Hepatocyte (in vitro differentiated cells): Measurements from ENCODE around the gene ALK. TPM values are rescaled to one million over a fixed set of nuclear protein-coding genes. Genes with fewer than 3 reads are reported as not detected.

ENCODE experiments used
- DNase-seq: peaks from one replicate; pipeline ENCODE4 v3.0.0-alpha.2; 2016; ENCODE audit warnings: low spot score
- H2AFZ ChIP-seq: fragments of 200-600 bp; sonication (generic); 2 replicates; pipeline ENCODE4 v1.6.0; 2016; ENCODE audit warnings: antibody characterized with exemption, mild to moderate bottlenecking
- H3K27ac ChIP-seq: fragments of 200-600 bp; sonication (generic); 2 replicates; pipeline ENCODE4 v1.5.1; 2016; ENCODE audit warnings: mild to moderate bottlenecking
- H3K27me3 ChIP-seq: fragments of 200-600 bp; sonication (generic); 2 replicates; pipeline ENCODE4 v1.6.1; 2016
- H3K36me3 ChIP-seq: fragments of 200-600 bp; sonication (generic); replicated peaks from 2 replicates; pipeline ENCODE4 v1.5.1; 2016; ENCODE audit warnings: low read depth; ENCODE audit not compliant: insufficient read depth
- H3K4me1 ChIP-seq: fragments of 200-600 bp; sonication (generic); 2 replicates; pipeline ENCODE4 v1.5.1; 2016; ENCODE audit warnings: mild to moderate bottlenecking, moderate library complexity; ENCODE audit not compliant: insufficient read depth
- H3K4me2 ChIP-seq: fragments of 200-600 bp; sonication (generic); 2 replicates; pipeline ENCODE4 v1.6.0; 2016
- H3K4me3 ChIP-seq: fragments of 200-600 bp; sonication (generic); 2 replicates; pipeline ENCODE4 v1.5.1; 2016; ENCODE audit warnings: mild to moderate bottlenecking
- H3K79me2 ChIP-seq: fragments of 200-600 bp; sonication (generic); 2 replicates; pipeline ENCODE4 v1.6.0; 2017; ENCODE audit warnings: mild to moderate bottlenecking
- H3K9me2 ChIP-seq: fragments of 200-600 bp; sonication (generic); replicated peaks from 2 replicates; pipeline ENCODE4 v1.6.0; 2017; ENCODE audit warnings: mild to moderate bottlenecking; ENCODE audit not compliant: insufficient read depth
- H3K9me3 ChIP-seq: fragments of 200-600 bp; sonication (generic); 2 replicates; pipeline ENCODE4 v1.5.1; 2016; ENCODE audit warnings: low read depth, mild to moderate bottlenecking
- H4K20me1 ChIP-seq: fragments of 200-600 bp; sonication (generic); 2 replicates; pipeline ENCODE4 v1.6.0; 2016; ENCODE audit warnings: mild to moderate bottlenecking; ENCODE audit not compliant: insufficient read depth, poor library complexity, severe bottlenecking
- EZH2 ChIP-seq: fragments of 200-600 bp; sonication (generic); IDR thresholded peaks from 2 replicates; pipeline ENCODE4 v1.6.1; 2016; ENCODE audit warnings: antibody characterized with exemption, mild to moderate bottlenecking, borderline replicate concordance
- EZH2phosphoT487 ChIP-seq: fragments of 200-600 bp; sonication (generic); IDR thresholded peaks from one replicate; pipeline ENCODE4 v1.6.1; 2018; ENCODE audit warnings: antibody characterized with exemption, mild to moderate bottlenecking, low read depth, moderate library complexity; ENCODE audit not compliant: unreplicated experiment, severe bottlenecking
- WGBS: methylation state at CpG from one replicate; pipeline ENCODE4 v1.1.6; 2016; ENCODE audit warnings: low lambda C conversion rate; ENCODE audit errors: missing lambda C conversion rate; 5-methylcytosine and 5-hydroxymethylcytosine counted together
- polyA plus RNA-seq: library from polyadenylated mRNA; unstranded; fragments of >200 nt; fragmentation: Nextera tagmentation; extraction: Ambion mirVana; gene quantifications from 2 replicates; pipeline ENCODE4 v1.2.1, GENCODE V29; 2016
- total RNA-seq: library from RNA; depleted of rRNA; stranded (reverse); fragments of >200 nt; gene quantifications from 2 replicates; pipeline ENCODE4 v1.2.3, GENCODE V29; 2014
- TF ChIP-seq, protein P1 (sequence below): fragments of 200-600 bp; sonication (generic); IDR thresholded peaks from 2 replicates; pipeline ENCODE4 v1.5.1; 2016; ENCODE audit warnings: antibody characterized with exemption, mild to moderate bottlenecking; ENCODE audit not compliant: poor library complexity

Gene ALK
- total and polyA plus RNA-seq, 2 experiments from 2014 or later = 0.16 to 0.27 TPM

- Histone ChIP-seq H3K4me2 (no peak overlapping the region), H3K79me2 (no peaks in the 10 kb centered on the region), H4K20me1 (no peaks in the 10 kb centered on the region), H3K27me3 (no peaks in the 10 kb centered on the region), H3K36me3 (no peaks in the 10 kb centered on the region), H2AFZ (no peak overlapping the region), H3K4me3 (no peak overlapping the region), H3K9me2 (no peaks in the 10 kb centered on the region), H3K9me3 (no peaks in the 10 kb centered on the region), H3K27ac (no peak overlapping the region), H3K4me1 (no peaks in the 10 kb centered on the region)
- no peak for DNase-seq
- 98% methylated on average over 3 of the region's 3 CpGs for WGBS
- TF ChIP-seq EZH2phosphoT487 (no peak), EZH2 (no peak)
- TF ChIP-seq, protein P1, sequence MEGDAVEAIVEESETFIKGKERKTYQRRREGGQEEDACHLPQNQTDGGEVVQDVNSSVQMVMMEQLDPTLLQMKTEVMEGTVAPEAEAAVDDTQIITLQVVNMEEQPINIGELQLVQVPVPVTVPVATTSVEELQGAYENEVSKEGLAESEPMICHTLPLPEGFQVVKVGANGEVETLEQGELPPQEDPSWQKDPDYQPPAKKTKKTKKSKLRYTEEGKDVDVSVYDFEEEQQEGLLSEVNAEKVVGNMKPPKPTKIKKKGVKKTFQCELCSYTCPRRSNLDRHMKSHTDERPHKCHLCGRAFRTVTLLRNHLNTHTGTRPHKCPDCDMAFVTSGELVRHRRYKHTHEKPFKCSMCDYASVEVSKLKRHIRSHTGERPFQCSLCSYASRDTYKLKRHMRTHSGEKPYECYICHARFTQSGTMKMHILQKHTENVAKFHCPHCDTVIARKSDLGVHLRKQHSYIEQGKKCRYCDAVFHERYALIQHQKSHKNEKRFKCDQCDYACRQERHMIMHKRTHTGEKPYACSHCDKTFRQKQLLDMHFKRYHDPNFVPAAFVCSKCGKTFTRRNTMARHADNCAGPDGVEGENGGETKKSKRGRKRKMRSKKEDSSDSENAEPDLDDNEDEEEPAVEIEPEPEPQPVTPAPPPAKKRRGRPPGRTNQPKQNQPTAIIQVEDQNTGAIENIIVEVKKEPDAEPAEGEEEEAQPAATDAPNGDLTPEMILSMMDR = no peak
These were observed 150.5 kb downstream of the ALK start for GRCh38 chr2:29770846-29771245.

- Histone ChIP-seq H3K4me3 (no peak overlapping the region), H3K27me3 (no peaks in the 10 kb centered on the region), H3K4me1 (no peaks in the 10 kb centered on the region), H2AFZ (no peak overlapping the region), H3K36me3 (no peaks in the 10 kb centered on the region), H3K27ac (no peak overlapping the region), H3K79me2 (no peaks in the 10 kb centered on the region), H3K9me3 (no peaks in the 10 kb centered on the region), H3K4me2 (no peak overlapping the region), H3K9me2 (no peaks in the 10 kb centered on the region), H4K20me1 (no peaks in the 10 kb centered on the region)
- no peak for DNase-seq
- WGBS = 79% methylated on average over 4 of the region's 4 CpGs
- TF ChIP-seq EZH2phosphoT487 (no peak), EZH2 (no peak)
- TF ChIP-seq, protein P1 = no peak
These were observed 151.5 kb downstream of the ALK start for GRCh38 chr2:29769847-29770246.

DNA sequence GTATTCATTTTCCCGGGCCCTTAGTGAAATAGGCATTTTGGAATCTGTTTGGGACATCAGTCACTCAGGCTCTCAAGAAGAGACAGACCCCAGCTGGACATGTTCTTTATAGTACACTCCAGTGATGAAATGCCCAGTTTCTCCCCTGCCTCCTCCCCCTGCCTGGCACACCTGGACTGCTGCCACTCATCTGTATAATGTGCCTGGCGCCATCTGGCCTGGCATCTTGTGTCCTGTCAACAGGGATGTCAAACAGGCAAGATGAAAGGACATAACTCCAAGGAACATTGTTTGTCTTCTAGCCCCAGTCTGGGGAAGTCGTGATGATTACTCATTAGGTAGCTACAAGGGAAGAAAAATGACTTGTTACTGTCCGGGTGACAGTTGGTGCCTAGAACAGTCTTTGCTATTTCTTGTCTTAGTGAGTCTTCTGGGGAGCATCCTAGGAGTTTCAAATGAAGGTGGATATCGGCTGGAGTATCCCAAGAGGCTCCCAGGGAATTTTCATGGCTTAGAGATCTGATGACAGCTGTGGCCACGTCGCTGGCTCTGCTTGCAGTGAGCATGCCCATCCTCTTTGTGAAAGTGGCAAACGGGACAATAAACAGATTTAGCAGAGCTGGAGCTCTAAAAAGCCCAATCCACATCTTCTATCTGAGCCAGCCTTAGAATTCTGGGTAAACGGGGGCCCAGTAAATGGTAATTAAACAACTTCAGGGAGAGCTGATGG is 153.6 kb downstream of the ALK start:
- no peaks in the 10 kb centered on the region for H4K20me1 ChIP-seq
- H3K27ac ChIP-seq = no peak overlapping the region
- H3K4me1 ChIP-seq = no peaks in the 10 kb centered on the region
- no peak overlapping the region for H2AFZ ChIP-seq
- no peaks in the 10 kb centered on the region for H3K9me2 ChIP-seq
- H3K9me3 ChIP-seq = no peaks in the 10 kb centered on the region
- no peaks in the 10 kb centered on the region for H3K27me3 ChIP-seq
- no peaks in the 10 kb centered on the region for H3K36me3 ChIP-seq
- no peaks in the 10 kb centered on the region for H3K79me2 ChIP-seq
- no peak for DNase-seq
- TF ChIP-seq EZH2phosphoT487 = no peak
- no peak for TF ChIP-seq EZH2
- TF ChIP-seq, protein P1 = no peak
- 55% methylated on average over 9 of the region's 9 CpGs for WGBS
- H3K4me2 ChIP-seq = no peak overlapping the region
- no peak overlapping the region for H3K4me3 ChIP-seq
